Cardiac muscle cell (in vitro differentiated cells and primary cell): ENCODE data around the gene KLRD1. TPM values are rescaled to one million over a fixed set of nuclear protein-coding genes. Genes with fewer than 3 reads are reported as not detected.
"Not testable (repeated sequence)": the region's sequence is repeated elsewhere in the genome, so short reads cannot be mapped to it uniquely, and the experiment has no call there.

Source experiments
- DNase-seq, 2 donors: peaks; one replicate each; pipeline versions ENCODE4 v3.0.0 to v3.0.0-alpha.2; 2010 to 2017; ENCODE audit warnings: low read depth in 1 of 2, low spot score in 1 of 2
- H3K27ac ChIP-seq: fragments of 200-600 bp; sonication (generic); 2 replicates; pipeline ENCODE4 v1.5.1; 2016
- H3K27me3 ChIP-seq: fragments of 200-600 bp; sonication (generic); 2 replicates; pipeline ENCODE4 v1.6.0; 2016; ENCODE audit warnings: control low read depth
- H3K36me3 ChIP-seq: fragments of 200-600 bp; sonication (generic); 2 replicates; pipeline ENCODE4 v1.5.1; 2016; ENCODE audit warnings: control low read depth
- H3K4me1 ChIP-seq: fragments of 200-600 bp; sonication (generic); 2 replicates; pipeline ENCODE4 v1.8.1; 2017; ENCODE audit warnings: low read depth, mild to moderate bottlenecking, mixed run types
- H3K4me3 ChIP-seq: fragments of 200-600 bp; sonication (generic); 2 replicates; pipeline ENCODE4 v1.5.1; 2016; ENCODE audit warnings: mild to moderate bottlenecking
- H3K9me3 ChIP-seq: fragments of 200-600 bp; sonication (generic); 2 replicates; pipeline ENCODE4 v1.5.1; 2017; ENCODE audit warnings: low read depth, mild to moderate bottlenecking, control low read depth
- polyA plus RNA-seq: library from polyadenylated mRNA; unstranded; fragments of >200 nt; fragmentation: Nextera tagmentation; extraction: Ambion mirVana; gene quantifications from 2 replicates; pipeline ENCODE4 v1.2.1, GENCODE V29; 2016
- total RNA-seq: library from RNA; depleted of rRNA; stranded (reverse); fragments of >200 nt; gene quantifications from 2 replicates; pipeline ENCODE4 v1.2.3, GENCODE V29; 2016
- TF ChIP-seq, protein P1 (sequence below): IDR thresholded peaks from 2 replicates; pipeline ENCODE4 v1.5.1; 2012; ENCODE audit warnings: low read depth, mild to moderate bottlenecking, low read length

Gene KLRD1
- total and polyA plus RNA-seq, 2 experiments from 2014 or later: 0.10 to 0.42 TPM

- TF ChIP-seq, protein P1, sequence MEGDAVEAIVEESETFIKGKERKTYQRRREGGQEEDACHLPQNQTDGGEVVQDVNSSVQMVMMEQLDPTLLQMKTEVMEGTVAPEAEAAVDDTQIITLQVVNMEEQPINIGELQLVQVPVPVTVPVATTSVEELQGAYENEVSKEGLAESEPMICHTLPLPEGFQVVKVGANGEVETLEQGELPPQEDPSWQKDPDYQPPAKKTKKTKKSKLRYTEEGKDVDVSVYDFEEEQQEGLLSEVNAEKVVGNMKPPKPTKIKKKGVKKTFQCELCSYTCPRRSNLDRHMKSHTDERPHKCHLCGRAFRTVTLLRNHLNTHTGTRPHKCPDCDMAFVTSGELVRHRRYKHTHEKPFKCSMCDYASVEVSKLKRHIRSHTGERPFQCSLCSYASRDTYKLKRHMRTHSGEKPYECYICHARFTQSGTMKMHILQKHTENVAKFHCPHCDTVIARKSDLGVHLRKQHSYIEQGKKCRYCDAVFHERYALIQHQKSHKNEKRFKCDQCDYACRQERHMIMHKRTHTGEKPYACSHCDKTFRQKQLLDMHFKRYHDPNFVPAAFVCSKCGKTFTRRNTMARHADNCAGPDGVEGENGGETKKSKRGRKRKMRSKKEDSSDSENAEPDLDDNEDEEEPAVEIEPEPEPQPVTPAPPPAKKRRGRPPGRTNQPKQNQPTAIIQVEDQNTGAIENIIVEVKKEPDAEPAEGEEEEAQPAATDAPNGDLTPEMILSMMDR: no peak
- no peaks in the 10 kb centered on the region for H3K9me3 ChIP-seq
- H3K27me3 ChIP-seq: no peaks in the 10 kb centered on the region
- DNase-seq: peak in 1 of 2 donors; percentile 41
- H3K36me3 ChIP-seq: no peaks in the 10 kb centered on the region
- no peak overlapping the region for H3K27ac ChIP-seq
- no peak overlapping the region for H3K4me3 ChIP-seq
- H3K4me1 ChIP-seq: no peaks in the 10 kb centered on the region
Observed at GRCh38 chr12:10339053-10339840, 31.6 kb downstream of the KLRD1 start.

GRCh38 chr12:10340946-10341345, 33.3 kb downstream of the KLRD1 start:
- not testable (repeated sequence) for H3K4me1 ChIP-seq, H3K27ac ChIP-seq, H3K9me3 ChIP-seq, H3K27me3 ChIP-seq, H3K36me3 ChIP-seq, H3K4me3 ChIP-seq, DNase-seq

GRCh38 chr12:10341892-10342509, 34.3 kb downstream of the KLRD1 start:
- TF ChIP-seq, protein P1: no peak
- DNase-seq: no peak
- Histone ChIP-seq H3K36me3 (no peaks in the 10 kb centered on the region), H3K27ac (no peak overlapping the region), H3K9me3 (no peaks in the 10 kb centered on the region), H3K4me1 (no peaks in the 10 kb centered on the region), H3K4me3 (no peak overlapping the region), H3K27me3 (no peaks in the 10 kb centered on the region)

- H3K4me1 ChIP-seq, H3K9me3 ChIP-seq, H3K27me3 ChIP-seq, DNase-seq, H3K4me3 ChIP-seq, H3K36me3 ChIP-seq, H3K27ac ChIP-seq: not testable (repeated sequence)
Observed at GRCh38 chr12:10351457-10351856, 43.8 kb downstream of the KLRD1 start.

DNA sequence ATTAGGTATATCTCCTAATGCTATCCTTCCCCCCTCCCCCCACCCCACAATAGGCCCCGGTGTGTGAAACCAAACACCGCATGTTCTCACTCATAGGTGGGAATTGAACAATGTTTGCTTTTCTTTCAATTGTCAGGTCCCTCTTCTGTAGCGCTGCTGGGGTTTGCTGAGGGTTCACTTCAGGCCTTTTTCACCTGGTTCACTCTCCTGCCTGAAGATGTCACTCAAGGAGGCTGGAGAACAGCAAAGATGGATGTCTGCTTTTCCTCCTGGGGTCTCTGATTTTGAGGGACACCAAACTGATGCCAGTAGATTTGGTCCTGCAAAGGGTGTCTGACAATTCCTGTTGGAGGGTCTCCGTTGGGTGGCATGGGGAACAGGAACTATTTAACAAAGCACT, 46.4 kb downstream of the KLRD1 start:
- no peaks in the 10 kb centered on the region for H3K27me3 ChIP-seq
- H3K4me1 ChIP-seq: no peaks in the 10 kb centered on the region
- DNase-seq: no peak
- no peak overlapping the region for H3K4me3 ChIP-seq
- TF ChIP-seq, protein P1: no peak
- no peak overlapping the region for H3K27ac ChIP-seq
- no peaks in the 10 kb centered on the region for H3K36me3 ChIP-seq
- H3K9me3 ChIP-seq: no peaks in the 10 kb centered on the region

GRCh38 chr12:10354502-10354901, 46.8 kb downstream of the KLRD1 start:
- H3K27me3 ChIP-seq: no peaks in the 10 kb centered on the region
- DNase-seq: peak in 1 of 2 donors; percentile 66
- no peaks in the 10 kb centered on the region for H3K4me1 ChIP-seq
- TF ChIP-seq, protein P1: no peak
- H3K4me3 ChIP-seq: no peak overlapping the region
- no peaks in the 10 kb centered on the region for H3K36me3 ChIP-seq
- H3K9me3 ChIP-seq: no peaks in the 10 kb centered on the region
- H3K27ac ChIP-seq: no peak overlapping the region
